ENCODE data around the gene MSRB3.
"Not testable (repeated sequence)": the region's sequence is repeated elsewhere in the genome, so short reads cannot be mapped to it uniquely, and the experiment has no call there.

Gene MSRB3

DNA sequence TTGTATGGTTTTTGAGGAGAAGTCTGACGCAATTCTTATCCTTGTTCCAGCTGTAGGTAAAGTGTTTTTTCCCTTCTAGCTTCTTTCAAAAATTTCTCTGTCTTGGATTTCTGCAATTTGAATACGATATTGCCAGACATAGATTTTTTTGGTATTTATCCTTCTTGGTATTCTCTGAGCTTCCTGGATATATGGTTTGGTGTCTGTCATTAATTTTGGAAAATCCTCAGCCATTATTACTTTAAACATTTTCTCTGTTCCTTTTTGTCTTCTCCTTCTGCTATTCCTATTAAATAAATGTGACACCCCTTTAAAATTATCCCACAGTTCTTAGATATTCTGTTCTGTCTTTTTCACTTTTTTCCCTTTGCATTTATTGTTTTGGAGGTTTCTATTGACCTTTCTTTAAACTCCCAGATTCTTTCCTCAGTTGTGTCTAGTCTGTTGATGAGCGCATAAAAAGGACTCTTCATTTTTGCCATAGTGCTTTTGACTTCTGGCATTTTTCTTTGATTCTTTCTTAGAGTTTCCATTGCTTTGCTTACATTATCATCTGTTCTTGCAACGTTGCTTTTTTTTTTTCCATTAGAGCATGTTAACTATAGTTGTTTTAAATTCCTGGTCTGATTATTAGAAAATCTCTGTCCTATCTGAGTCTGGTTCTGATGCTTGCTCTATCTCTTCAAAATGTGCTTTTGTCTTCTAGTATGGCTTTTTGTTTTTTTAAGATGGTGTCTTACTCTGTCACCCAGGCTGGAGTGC lies 129.1 kb downstream of the MSRB3 start:
- no peak for DNase-seq

DNA sequence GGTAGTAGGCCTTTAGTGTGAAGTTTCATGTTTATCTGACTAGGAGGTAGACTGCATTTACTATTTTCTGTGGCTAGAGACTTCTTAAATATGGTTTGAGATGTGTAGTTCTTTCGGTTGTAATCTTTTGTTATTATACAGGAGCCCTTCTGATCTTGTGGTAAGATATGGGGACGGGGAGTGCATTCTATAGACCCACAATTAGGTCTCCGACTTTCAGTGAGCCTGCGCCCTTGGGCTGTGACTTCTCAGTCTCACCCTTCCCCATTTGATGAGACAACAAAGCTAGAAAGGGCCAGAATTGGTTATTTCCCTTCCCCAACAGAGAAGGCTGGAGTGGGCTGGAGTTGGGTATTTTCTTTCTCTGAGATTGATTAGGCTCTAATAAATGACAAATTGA lies 130.0 kb downstream of the MSRB3 start:
- DNase-seq: no peak

- no peak for DNase-seq
Observed at GRCh38 chr12:65409726-65410125, 131.2 kb downstream of the MSRB3 start.

DNA sequence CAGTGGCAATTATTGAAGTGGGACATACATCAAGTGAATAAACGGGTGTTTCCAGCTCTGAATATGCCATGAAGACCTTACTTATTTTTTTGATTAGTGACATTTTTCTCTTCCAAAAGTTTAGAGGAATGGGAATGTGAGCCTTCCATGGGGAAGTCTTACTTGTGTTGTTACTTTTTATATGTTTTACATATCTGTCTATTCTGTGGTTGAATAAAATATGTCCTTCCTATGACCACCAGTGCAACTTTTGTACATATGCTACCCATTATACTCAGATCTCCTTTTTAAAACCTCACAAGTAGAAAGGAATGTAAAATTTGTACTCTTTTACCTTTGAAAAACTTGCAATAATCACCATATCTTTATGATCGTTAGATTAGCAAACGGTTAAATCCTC lies 132.7 kb downstream of the MSRB3 start:
- no peak for DNase-seq

DNA sequence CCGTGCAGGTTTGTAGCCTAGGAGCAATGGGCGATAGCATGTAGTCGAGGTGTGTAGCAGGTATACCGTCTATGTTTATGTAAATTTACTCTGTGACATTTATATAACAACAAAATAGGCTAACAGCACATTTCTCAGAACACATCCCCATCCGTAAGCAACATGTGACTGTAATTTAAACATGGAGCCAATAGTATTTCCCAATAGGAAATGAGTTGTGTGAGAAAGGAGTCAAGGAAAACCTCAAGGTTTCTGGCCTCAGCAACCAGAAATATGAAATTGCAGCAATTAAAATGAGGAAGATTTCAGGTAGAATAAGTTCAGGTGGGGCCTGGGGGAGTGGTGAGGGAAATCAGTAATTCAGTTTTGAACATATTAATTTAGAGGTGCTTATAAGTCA lies 136.0 kb downstream of the MSRB3 start:
- no peak for DNase-seq

DNA sequence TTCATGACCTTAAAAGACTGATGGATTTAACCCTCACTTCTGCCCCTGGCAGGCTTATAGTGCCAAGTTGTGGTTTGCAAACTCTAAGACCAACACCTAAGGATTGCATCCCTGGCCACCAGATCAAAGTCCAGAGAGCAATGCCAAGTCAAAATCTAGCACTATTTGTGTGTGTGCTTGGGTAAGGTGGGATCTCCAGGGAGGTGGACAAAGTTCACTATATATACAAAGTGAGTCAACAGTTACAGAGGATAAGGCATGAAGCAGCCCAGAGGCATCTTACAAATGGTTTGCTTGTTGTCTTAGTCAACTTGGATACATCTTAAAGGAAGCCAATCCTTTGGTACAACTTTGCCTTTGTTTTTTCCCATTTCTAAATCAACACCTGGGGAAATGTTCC lies 137.3 kb downstream of the MSRB3 start:
- DNase-seq: no peak

DNA sequence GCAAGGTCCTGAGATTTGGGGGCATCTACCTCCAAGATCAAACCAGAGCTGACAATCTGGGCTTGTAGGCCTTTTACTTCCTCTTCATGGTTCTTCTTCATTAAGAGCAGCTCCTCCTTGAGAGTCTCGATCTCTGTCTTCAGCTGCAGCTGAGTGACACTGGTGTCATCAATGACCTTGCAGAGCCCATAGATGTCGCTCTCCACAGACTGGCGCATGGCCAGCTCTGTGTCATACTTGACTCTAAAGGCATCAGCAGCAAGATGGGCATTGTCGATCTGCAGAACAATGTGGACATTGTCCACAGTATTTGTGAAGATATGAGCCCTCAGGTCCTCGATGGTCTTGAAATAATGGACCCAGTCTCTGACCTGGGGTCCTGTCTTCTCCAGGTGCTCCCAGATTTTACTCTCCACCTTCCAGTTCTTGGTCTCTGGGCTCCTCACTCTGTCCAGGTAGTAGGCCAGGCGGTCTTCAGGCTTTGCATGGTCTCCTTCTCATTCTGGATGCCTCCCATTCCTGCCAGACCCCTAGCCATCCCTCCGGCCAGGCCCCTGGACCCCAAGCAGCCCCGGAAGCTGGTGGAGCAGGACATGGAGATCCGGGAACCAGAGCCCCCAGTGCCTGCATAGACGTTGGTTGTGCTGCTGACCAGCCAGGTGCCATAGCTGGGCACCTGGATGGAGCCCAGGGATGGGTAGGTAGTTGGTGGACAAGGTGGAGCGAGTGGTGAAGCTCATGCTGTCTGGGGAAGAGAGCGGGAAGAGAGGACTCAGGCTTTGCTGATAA lies 141.0 kb downstream of the MSRB3 start:
- no peak for DNase-seq

GRCh38 chr12:65420941-65421340 lies 142.5 kb downstream of the MSRB3 start:
- DNase-seq: no peak

- no peak for DNase-seq
Observed at GRCh38 chr12:65427646-65428045, 149.2 kb downstream of the MSRB3 start.

DNA sequence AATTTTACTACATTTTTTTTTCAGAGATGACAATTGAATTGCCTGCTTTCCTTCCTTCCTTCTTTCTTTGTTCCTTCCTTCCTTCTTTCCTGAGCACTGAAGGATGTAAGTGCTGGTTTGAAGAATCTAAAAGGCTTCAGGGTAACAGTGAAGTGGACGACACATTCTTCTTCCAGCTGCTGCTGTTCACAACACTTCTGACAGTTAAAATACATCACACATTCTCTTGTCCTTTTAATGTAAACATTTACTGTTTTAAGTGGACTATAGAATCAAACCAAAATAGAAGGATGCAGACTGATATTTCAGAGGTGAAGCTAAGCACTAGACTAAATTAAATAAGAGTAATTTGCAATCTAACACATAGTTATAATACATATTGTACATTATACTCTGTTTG lies 151.5 kb downstream of the MSRB3 start:
- no peak for DNase-seq

- no peak for DNase-seq
Observed at GRCh38 chr12:65430571-65431306, 152.3 kb downstream of the MSRB3 start.

DNA sequence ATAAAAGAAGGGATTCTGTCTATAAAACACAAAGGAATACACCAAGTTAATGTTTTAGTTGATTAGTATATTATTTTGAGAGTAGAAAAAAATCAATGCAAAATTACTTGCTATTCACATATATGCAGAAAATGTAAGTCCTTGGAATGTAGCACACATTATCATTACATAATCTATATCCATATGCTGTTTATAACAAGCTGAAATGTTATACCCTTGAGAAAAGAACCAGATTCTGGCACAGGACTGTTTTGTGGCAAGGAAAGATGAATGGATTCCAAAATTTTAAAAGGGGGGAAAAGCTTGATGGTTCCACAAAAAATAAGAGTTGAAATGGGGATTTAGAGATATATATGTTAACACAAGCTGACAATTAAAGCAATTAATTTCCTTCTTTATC lies 153.6 kb downstream of the MSRB3 start:
- DNase-seq: no peak

- DNase-seq: no peak
Observed at GRCh38 chr12:65432651-65433050, 154.2 kb downstream of the MSRB3 start.

DNA sequence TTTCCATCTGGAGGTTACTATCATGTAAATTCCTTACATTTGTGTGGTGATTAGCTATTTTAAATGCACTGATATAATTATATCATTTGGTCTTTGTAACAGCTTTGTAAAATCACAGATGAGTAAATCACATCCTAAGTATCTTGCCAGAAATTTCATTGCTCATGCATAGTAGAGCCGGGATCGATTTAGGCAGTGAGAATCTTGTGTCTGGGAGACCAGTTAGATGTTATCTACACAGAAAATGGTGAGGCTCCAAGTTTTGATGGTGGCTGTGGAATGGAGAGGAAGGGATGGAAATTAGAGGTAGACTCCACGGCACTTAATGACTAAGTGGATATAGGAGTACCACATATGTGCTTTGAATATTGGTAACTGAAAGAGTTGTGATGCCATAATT lies 156.3 kb downstream of the MSRB3 start:
- no peak for DNase-seq

DNA sequence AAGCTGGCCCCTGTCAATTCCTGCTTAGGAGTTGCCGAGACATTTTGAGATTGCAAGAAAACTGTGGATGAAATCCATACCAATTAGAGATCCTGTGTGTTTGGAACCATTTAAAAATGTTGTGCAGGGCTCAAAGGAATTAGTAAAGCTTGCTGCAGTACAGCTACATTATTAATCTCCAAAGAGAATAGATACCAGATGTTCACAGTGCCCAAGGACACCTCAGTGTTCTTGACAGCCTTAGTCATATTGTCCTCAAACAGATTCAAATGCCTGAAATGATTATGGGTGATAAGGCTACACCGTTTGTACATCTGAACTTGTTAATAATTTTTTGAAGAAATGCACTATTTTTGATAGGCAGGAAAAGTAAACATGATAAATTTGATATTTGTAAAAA lies 164.6 kb downstream of the MSRB3 start:
- no peak for DNase-seq

GRCh38 chr12:65444996-65445395 lies 166.5 kb downstream of the MSRB3 start:
- DNase-seq: no peak

DNA sequence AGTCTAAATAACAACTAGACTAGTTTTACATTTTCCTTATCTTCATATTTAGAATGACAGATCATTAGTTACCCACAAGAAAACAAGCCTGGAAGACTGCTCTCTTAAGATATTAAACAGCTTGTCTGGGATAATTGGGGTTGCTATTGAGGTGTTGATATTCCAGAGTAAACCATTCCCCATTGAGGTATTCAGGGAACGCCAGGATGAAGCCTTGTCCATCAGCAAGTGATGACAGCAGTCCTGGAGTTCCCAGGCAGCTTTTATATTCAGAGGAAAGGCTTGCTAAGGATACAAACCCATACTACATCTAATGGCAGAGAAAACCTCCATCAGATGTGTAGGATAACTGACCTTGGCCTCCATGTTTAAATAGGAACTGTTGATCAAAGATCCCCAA lies 168.4 kb downstream of the MSRB3 start:
- no peak for DNase-seq

- DNase-seq: no peak
Observed at GRCh38 chr12:65449400-65449799, 170.9 kb downstream of the MSRB3 start.

DNA sequence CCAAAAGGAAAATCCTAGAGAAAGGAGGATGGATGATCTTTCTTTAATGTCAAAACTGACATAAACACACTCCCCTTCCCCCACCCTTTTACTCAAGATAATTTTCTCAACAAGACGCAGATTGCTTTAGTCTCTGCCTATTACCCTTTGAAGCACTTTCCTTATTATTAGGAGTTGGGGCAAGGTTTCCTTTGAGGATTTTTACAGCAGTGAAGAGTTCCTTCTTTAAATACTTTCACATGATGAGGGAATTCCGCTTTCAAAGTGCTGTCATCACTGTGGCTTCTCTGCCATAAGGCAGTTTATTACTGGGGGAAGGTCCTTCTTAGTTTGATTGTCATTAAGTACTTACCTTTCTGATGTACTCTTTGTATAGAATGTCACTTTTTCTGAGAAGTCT lies 172.1 kb downstream of the MSRB3 start:
- no peak for DNase-seq

GRCh38 chr12:65454115-65454787 lies 175.8 kb downstream of the MSRB3 start:
- no peak for DNase-seq

DNA sequence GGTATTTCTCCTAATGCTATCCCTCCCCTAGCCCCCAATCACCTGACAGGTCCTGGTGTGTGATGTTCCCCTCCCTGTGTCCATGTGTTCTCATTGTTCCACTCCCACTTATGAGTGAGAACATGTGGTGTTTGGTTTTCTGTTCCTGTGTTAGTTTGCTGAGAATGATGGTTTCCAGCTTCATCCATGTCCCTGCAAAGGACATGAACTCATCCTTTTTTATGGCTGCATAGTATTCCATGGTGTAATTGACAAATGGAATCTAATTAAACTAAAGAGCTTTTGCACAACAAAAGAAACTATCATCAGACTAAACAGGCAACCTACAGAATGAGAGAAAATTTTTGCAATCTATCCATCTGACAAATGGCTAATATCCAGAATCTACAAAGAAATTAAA lies 178.9 kb downstream of the MSRB3 start:
- DNase-seq: not testable (repeated sequence)

DNA sequence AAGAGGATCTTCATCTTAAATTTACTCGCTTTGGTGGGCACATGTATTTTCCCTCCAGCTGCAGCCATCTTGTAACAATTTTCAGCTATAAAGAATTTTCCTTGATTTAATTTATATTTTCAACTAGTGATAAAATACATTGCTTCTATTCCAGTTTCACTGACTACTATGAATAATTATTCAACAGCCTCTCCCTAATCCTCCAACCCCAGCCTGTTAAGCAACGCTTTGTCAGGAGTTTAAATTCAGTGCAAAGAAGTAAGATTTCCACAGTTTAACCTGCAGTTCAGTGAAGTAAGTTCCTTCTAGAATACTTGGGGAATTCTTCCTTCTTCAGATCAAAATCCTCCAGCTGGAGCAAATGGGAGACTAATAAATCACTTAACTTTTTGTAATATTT lies 180.2 kb downstream of the MSRB3 start:
- no peak for DNase-seq

DNA sequence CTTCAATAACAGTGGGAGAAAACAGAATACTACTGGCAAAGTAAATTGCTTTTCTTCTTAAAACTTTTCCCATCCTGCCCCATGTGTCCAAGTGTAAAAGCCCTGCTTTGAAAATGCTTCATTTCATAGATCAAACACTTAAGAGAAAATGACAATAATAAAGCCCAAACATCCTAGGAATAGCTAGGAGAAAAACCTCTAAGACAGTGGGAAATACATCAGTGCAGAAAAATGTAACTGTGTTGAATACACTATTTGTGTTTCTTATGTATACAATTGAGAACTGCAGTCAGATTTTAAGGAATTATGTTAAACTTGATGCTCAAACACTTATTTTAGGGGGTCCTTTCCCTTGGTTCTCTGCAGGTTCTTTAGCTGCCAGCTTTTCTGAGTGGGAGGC lies 181.1 kb downstream of the MSRB3 start:
- no peak for DNase-seq

All from stimulated activated CD4-positive, alpha-beta T cell treated with anti-CD3 and anti-CD28 coated beads, Interleukin-1b, Interleukin-23, amount 100 ng/mL, for 48 hours (primary cell).